Measurements from ENCODE around the gene MYL12B.
A peak's percentile ranks its signal among the peaks of the same experiment; 100 is the strongest.
"Not testable (repeated sequence)": the region's sequence is repeated elsewhere in the genome, so short reads cannot be mapped to it uniquely, and the experiment has no call there.

MYL12B gene

GRCh38 chr18:3294435-3295080 is 32.6 kb downstream of the MYL12B start:
- DNase-seq (ENCODE audit: low read depth in 2 of 3, low spot score in 1 of 3): no peak

- DNase-seq (ENCODE audit: low read depth in 2 of 3, low spot score in 1 of 3): peak; percentile 88 to 96 (median 91)
Observed at GRCh38 chr18:3297025-3297984, 35.4 kb downstream of the MYL12B start.

- DNase-seq (ENCODE audit: low read depth in 2 of 3, low spot score in 1 of 3): no peak
Observed at GRCh38 chr18:3304832-3305231, 42.9 kb downstream of the MYL12B start.

GRCh38 chr18:3305354-3305762 is 43.4 kb downstream of the MYL12B start:
- peak; percentile 18 to 56 (median 19) for DNase-seq (ENCODE audit: low read depth in 2 of 3, low spot score in 1 of 3)

- DNase-seq (ENCODE audit: low read depth in 2 of 3, low spot score in 1 of 3): no peak
Observed at GRCh38 chr18:3305933-3306332, 44.0 kb downstream of the MYL12B start.

GRCh38 chr18:3306391-3306790 is 44.5 kb downstream of the MYL12B start:
- no peak for DNase-seq (ENCODE audit: low read depth in 2 of 3, low spot score in 1 of 3)

- no peak for DNase-seq (ENCODE audit: low read depth in 2 of 3, low spot score in 1 of 3)
Observed at GRCh38 chr18:3313685-3314084, 51.8 kb downstream of the MYL12B start.

- DNase-seq (ENCODE audit: low read depth in 2 of 3, low spot score in 1 of 3): not testable (repeated sequence)
Observed at GRCh38 chr18:3315344-3315743, 53.4 kb downstream of the MYL12B start.

GRCh38 chr18:3319399-3319798 is 57.5 kb downstream of the MYL12B start:
- DNase-seq (ENCODE audit: low read depth in 2 of 3, low spot score in 1 of 3): peak in 1 of 3 donors; percentile 30

GRCh38 chr18:3319894-3320454 is 58.0 kb downstream of the MYL12B start:
- no peak for DNase-seq (ENCODE audit: low read depth in 2 of 3, low spot score in 1 of 3)

- no peak for DNase-seq (ENCODE audit: low read depth in 2 of 3, low spot score in 1 of 3)
Observed at GRCh38 chr18:3321133-3321812, 59.3 kb downstream of the MYL12B start.

GRCh38 chr18:3323900-3324299 is 62.0 kb downstream of the MYL12B start:
- no peak for DNase-seq (ENCODE audit: low read depth in 2 of 3, low spot score in 1 of 3)

All from stimulated activated CD4-positive, alpha-beta T cell treated with anti-CD3 and anti-CD28 coated beads, Interleukin-12 subunit alpha, Interleukin-12 subunit beta, amount 100 ng/mL, for 48 hours (primary cell).